Prostate gland (tissue), 2 donors: ENCODE results near the gene DDX23. TPM values are rescaled to one million over a fixed set of nuclear protein-coding genes. Genes with fewer than 3 reads are reported as not detected.

Experiments
- DNase-seq: peaks from one replicate; pipeline ENCODE4 v3.0.0-alpha.2; 2019; ENCODE audit warnings: low spot score
- H3K27ac ChIP-seq, 2 donors: fragments of 200-600 bp; sonication (generic); 2 replicates each; pipeline ENCODE4 v1.5.1; 2017 to 2019
- H3K27me3 ChIP-seq: fragments of 200-600 bp; sonication (generic); replicated peaks from 2 replicates; pipeline ENCODE4 v1.5.1; 2019; ENCODE audit not compliant: insufficient read depth
- H3K36me3 ChIP-seq, 2 donors: fragments of 200-600 bp; sonication (generic); 1 replicate in 1 of 2; 2 replicates in 1 of 2; pipeline versions ENCODE4 v1.5.1 to v1.8.1; 2017 to 2019
- H3K4me1 ChIP-seq: fragments of 200-600 bp; sonication (generic); replicated peaks from 2 replicates; pipeline ENCODE4 v1.5.1; 2019
- H3K4me3 ChIP-seq, 2 donors: fragments of 200-600 bp; sonication (generic); 2 replicates each; pipeline ENCODE4 v1.5.1; 2017 to 2019
- H3K9me3 ChIP-seq: fragments of 200-600 bp; sonication (generic); 2 replicates; pipeline ENCODE4 v1.5.1; 2017
- CTCF ChIP-seq, 4 experiments: fragments of 200-600 bp in 2 of 4; fragments of 450-650 bp in 2 of 4; sonication (generic) in 2 of 4; IDR thresholded peaks; 1 replicate in 3 of 4; 2 replicates in 1 of 4; pipeline ENCODE4 v1.5.1; 2016 to 2019; ENCODE audit warnings: antibody characterized with exemption in 4 of 4, mild to moderate bottlenecking in 2 of 4, moderate library complexity in 2 of 4
- POLR2A ChIP-seq: fragments of 450-650 bp; IDR thresholded peaks from one replicate; pipeline ENCODE4 v1.6.1; 2016; ENCODE audit warnings: antibody characterized with exemption, mild to moderate bottlenecking
- POLR2AphosphoS5 ChIP-seq: sonication (generic); formaldehyde crosslinking; IDR thresholded peaks from one replicate; pipeline ENCODE4 v1.6.1; 2017; ENCODE audit warnings: antibody characterized with exemption
- WGBS: methylation state at CpG from one replicate; pipeline ENCODE4 v1.1.5; 2018; 5-methylcytosine and 5-hydroxymethylcytosine counted together
- intact Hi-C: fragments of 100-400 bp; cut with DNase I; formaldehyde crosslinking; loops from one replicate; pipeline ENCODE4 v1.14.2; 2022
- total RNA-seq, 2 donors: library from RNA; depleted of rRNA; stranded (reverse); fragments of >200 nt; gene quantifications; one replicate each; pipeline ENCODE4 v1.1.0, GENCODE V29; 2016

Gene DDX23
- total RNA-seq, 2 donors from 2014 or later = 71.0 to 87.2 TPM

DNA sequence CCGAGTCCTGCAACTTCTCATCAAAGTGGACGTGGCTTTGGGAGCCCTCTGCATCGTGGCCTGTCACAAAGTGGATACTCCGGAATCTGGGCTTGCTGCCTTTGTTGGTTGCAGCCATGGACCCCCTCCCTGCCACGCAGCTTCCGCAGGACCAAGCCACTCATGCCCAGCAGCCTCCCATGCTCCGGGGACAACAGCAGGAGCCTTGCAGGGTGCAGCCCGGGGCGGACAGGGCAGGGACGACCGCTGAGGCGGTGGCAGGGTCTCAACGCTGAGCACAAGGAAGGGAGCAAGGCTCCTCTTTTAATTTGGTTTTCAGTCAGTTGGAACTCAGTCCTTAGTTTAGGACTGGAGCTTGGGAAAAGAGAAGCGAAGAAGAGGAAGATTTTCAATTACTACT is 51.0 kb downstream of the DDX23 start:
- Histone ChIP-seq H3K27ac (no peak overlapping the region), H3K36me3 (no peaks in the 10 kb centered on the region), H3K9me3 (no peaks in the 10 kb centered on the region), H3K27me3 (no peaks in the 10 kb centered on the region), H3K4me1 (no peaks in the 10 kb centered on the region), H3K4me3 (no peak overlapping the region)
- DNase-seq = no peak
- intact Hi-C loops = no loop called here
- 82% methylated on average over 14 of the region's 14 CpGs for WGBS
- TF ChIP-seq CTCF (IDR thresholded peaks at IDR 0.05) (no peak), POLR2AphosphoS5 (no peak), POLR2A (no peak)

- Histone ChIP-seq H3K36me3 (no peaks in the 10 kb centered on the region), H3K27ac (no peak overlapping the region), H3K4me3 (no peak overlapping the region), H3K9me3 (no peaks in the 10 kb centered on the region), H3K4me1 (no peaks in the 10 kb centered on the region), H3K27me3 (no peaks in the 10 kb centered on the region)
- no peak for DNase-seq
- intact Hi-C loops = no loop called here
- TF ChIP-seq CTCF (IDR thresholded peaks at IDR 0.05) = no peak
- no peak for TF ChIP-seq POLR2A
- TF ChIP-seq POLR2AphosphoS5 = no peak
- WGBS = 84% methylated on average over 14 of the region's 14 CpGs
Observed at GRCh38 chr12:48800457-48800856, 51.5 kb downstream of the DDX23 start.

DNA sequence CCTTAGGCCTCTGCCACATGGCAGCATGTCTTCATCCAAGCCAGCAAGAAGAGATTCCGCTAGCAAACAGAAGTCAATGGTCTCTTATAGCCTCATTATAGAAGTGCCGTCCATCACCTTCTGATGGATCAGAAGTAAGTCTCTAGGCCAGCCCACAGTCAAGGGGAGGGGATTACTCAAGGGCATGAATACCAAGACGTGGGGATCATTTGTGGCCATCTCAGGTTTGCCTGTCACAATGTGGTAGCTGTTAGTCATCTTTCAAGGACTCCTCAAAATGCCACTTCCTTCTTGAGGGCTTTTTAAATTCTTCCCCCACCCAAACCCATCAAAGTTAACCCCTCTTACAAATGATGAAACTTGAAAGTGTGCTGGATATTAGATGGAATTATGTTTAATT is 55.0 kb downstream of the DDX23 start:
- intact Hi-C loops = loop anchor here (1.0 kb wide), 1 partner anchor 44 kb away; no protein-coding TSS in a partner anchor
- TF ChIP-seq CTCF (IDR thresholded peaks at IDR 0.05) (no peak), POLR2AphosphoS5 (no peak), POLR2A (no peak)
- WGBS = 82% methylated on average over 3 of the region's 3 CpGs

DNA sequence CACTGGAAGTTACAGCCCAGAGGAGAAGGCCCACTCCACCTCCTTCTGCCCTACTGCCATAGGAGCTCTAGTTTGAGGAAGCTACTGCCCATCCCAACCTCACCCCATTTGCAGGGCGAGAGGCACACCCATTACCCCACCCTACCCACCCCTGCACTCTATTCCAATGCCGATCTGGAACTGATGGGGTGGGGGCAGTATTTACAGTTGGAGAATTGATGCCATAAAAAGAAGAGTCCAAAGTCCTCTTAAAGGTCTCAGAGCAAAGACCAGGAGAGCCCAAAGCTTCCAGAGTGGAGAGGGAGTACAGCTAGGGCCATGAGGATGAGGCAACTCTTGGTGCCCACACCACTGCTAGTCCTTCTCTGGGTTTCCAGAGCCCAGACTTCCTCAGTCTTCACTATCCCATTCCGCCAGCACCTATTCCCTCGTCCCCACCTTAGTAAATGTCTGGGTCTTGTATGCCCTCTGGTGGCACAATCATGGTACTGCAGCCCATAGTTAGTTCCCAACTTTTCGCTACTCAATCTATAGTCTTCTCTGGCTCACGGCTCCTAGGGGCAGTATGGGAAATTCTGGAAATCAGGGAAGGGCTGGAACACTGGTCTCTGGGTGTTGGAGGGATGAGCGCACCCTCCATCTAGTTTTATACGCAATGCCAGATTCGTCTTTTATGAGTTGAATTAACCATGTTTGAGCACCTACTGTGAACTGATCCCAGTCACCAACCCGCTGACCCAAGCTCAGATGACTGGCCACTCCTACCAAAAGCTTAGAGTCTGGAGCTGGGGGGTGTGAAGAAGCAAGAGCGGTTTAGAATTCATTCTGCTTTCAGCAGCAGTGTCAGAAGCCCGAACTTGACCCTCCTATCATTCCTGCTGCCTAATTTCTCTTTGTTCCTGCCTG is 56.2 kb downstream of the DDX23 start:
- no peaks in the 10 kb centered on the region for H3K27me3 ChIP-seq
- H3K4me3 ChIP-seq = no peak overlapping the region
- TF ChIP-seq POLR2AphosphoS5 (peak; percentile 71), CTCF (IDR thresholded peaks at IDR 0.05) (peak; percentile 93 to 98 (median 96)), POLR2A (no peak)
- 18% methylated on average over 12 of the region's 12 CpGs for WGBS
- H3K4me1 ChIP-seq = no peaks in the 10 kb centered on the region
- no peak overlapping the region for H3K27ac ChIP-seq
- DNase-seq = peak; percentile 75
- H3K9me3 ChIP-seq = no peaks in the 10 kb centered on the region
- no peaks in the 10 kb centered on the region for H3K36me3 ChIP-seq
- intact Hi-C loops = loop anchor here (1.0 kb wide), 1 partner anchor 43 kb away; no protein-coding TSS in a partner anchor

More for the DNA sequence above, 55.0 kb downstream of the DDX23 start:
- H3K27ac ChIP-seq = no peak overlapping the region
- H3K4me1 ChIP-seq = no peaks in the 10 kb centered on the region
- no peak for DNase-seq
- H3K4me3 ChIP-seq = no peak overlapping the region
- H3K36me3 ChIP-seq = no peaks in the 10 kb centered on the region
- H3K27me3 ChIP-seq = no peaks in the 10 kb centered on the region
- no peaks in the 10 kb centered on the region for H3K9me3 ChIP-seq

DNA sequence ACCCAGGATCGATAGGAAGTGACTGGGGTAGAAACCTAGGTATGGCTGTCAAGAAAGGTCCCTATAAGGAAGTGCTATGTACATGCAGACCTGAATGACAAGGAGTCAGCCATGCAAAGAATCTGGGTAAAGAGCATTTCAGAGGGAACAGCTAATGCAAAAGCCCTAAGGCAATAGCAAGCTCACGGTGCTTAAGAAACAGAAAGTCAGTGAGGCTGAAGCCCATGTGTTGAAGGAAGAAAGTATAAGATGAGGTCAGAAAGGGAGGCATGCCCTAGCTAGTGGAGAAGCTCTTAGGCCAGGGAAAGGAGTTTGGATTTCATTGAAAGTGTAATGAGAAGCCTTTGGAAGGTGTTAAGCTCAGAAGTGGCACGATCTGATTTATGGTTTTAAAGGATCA is 57.1 kb downstream of the DDX23 start:
- H3K4me1 ChIP-seq = no peaks in the 10 kb centered on the region
- no peak overlapping the region for H3K27ac ChIP-seq
- TF ChIP-seq POLR2AphosphoS5 (no peak), POLR2A (no peak), CTCF (IDR thresholded peaks at IDR 0.05) (no peak)
- no peaks in the 10 kb centered on the region for H3K9me3 ChIP-seq
- no peaks in the 10 kb centered on the region for H3K36me3 ChIP-seq
- H3K4me3 ChIP-seq = no peak overlapping the region
- H3K27me3 ChIP-seq = no peaks in the 10 kb centered on the region
- intact Hi-C loops = no loop called here
- DNase-seq = no peak
- 49% methylated on average over 3 of the region's 3 CpGs for WGBS
